CD1c-positive myeloid dendritic cell (primary cell): Measurements from ENCODE around the gene TUB.
A peak's percentile ranks its signal among the peaks of the same experiment; 100 is the strongest.

Experiments
- DNase-seq: peaks from one replicate; pipeline ENCODE4 v3.0.0-alpha.2; 2016; ENCODE audit errors: extremely low spot score

Gene TUB

DNA sequence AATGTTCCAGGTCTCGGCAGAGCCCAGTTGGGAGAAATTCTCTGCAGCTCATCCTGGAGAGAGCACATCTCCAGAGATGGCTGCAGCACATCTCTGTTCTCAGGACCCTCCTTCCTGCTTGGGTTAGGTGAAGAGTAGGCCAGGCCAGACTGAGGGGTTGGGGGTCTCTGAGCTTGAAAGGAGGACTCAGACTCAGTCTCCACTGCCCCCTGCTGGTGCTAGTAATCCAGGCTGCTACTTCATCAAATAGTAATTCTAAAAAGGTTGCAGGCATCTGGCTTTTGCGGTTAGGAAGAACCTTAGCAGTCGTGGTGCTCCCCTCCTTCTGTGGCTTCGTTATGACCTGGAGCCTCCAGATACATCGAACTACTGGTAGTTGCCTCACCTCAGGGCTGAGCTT lies 9.7 kb downstream of the TUB start:
- DNase-seq = no peak

DNA sequence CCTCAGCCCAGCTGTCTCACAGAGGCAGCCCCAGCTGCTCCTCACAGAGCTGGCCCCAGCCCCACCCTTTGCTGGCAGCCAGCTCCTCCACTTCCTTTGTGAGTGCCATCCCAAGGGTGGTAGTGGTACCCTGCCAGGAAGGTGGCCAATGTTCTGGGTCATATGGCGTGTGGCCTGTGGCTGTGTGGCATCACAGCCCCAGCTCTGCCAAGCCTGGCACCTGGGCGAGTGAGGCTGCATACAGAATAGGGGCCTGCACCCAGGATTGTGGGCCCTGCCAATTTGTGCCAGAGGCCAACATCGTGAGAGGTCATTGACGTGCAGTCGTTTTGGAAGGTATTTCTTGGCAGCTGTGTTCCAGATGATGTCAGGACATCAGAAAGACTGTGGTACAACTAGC lies 10.7 kb downstream of the TUB start:
- no peak for DNase-seq

DNA sequence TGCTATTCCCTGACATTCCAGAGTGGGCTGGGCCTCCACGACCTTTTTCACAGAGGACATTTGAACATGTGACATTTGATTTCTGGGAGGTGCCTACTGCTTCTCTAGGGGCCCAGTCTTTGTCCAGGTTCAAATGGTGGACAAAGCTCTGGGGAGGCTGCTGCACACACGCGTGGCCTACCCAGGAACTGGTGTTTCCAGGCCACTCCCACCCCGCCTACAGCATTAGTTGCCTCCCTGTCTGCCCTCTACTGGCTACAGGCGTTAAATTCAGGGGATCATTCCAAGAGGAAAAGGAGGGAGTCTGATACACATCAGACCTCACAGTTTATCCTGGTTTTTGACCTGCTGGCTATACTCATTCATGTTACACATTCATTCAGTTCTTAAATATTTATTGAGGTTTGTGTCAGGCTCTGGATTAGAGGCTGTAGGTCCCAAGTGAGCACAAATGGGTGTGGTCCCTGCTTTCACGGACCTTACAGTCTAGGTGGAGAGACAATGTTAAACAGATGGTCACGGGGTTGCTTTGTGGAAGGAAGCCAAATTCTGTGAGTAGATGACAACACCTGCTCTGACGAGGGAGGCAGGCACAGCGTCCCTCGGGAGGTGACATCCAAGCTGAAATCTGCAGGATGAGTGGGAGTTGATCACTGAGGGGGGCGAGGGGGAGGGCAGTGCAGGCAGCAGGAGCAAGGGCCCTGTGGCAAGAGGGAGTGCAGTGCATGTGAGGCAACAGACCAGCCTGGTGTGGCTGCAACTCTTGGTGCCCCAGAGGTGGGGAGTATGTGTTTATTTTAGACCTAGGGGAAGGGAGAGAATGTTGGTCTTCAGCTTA lies 11.8 kb downstream of the TUB start:
- peak; percentile 69 for DNase-seq

DNA sequence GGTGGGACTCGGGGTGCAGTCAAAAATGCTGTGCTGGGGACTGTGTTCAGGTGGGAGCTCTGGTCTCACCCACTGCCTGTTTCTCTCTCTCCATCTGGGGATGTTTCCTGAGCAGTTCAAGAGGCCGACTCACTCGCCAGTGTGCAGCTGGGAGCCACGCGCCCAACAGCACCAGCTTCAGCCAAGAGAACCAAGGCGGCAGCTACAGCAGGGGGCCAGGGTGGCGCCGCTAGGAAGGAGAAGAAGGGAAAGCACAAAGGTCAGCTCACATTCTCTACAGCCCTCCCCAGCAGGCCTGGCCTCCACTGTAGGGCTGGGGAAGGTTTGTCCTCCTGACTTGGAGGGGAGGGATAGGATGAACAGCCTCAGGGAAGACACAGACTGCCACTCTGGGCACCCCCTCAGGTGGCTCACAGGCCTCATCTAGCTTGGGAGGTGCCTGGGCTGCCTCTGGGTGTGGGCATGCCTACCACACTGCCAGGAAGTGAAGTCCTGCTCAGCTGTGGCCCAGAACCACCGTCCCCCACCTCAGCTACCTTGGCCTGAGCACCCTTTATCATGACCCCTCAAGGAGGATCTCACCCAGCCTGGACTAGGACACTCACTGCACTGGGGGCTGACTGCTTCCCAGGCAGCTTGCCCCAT lies 13.0 kb downstream of the TUB start:
- DNase-seq = no peak

DNA sequence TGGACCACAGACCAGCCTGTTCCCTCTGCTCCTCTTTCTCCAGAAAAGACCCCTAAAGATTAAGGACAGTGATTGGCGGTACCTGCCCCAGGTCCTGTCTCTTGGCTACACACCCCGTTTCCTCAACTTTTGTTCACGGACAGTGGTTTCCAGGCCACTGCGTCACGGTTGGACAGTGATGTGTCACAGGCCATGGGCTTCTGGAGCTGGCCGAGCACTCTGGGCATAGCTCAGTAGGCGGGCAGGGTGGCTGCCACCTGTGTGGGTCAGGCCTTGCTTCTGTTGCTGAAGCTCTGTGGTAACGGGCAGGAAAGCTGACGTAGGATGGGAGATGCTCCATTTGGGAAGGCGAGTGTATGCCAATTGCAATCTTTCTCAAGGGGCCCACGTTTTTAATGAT lies 13.6 kb downstream of the TUB start:
- no peak for DNase-seq

DNA sequence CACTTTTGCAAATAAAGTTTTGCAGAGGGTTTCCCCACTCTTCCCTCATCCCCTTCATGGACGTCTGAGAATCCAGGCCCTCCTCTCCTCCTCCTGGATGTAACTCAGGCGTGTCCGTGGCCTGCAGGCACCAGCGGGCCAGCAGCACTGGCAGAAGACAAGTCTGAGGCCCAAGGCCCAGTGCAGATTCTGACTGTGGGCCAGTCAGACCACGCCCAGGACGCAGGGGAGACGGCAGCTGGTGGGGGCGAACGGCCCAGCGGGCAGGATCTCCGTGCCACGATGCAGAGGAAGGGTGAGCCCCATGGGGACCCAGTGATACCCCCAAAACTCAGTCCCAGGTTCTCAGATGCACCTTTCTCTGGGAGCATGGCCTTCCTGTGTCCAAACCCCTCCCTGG lies 14.4 kb downstream of the TUB start:
- DNase-seq = no peak

DNA sequence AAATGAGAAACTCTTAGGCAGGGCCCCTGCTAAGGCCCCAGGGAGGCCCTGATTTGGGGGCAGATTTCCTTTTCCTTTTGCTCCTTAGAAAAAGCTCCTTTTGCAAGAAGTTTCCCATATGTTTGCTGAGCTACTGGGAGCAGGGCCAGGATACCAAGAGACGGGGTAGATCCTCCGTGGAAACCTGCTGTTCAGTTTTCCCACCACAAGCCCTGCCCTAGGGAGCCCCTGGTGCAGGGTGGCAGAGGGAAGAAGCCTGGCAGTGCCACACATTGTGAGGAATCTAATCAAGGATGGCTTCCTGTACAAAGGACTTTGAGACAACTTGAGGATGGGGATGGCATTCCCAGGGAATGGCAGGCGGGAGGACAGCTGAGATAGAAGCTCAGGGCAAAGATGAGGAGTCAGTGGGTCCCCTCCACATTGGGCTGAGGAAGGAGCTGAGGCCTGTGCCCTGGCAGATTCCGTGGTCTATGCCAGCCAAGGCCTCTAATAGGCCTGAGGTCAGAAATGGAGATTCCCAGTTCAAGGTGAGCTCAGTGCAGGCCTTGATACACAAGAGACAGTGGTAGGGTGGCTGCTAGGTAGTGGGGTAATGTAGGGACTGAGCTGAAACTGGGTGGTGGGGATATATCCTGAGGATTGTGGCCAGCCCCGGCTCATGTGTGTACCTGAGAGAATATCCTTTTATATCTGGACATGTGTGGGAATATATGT lies 15.0 kb downstream of the TUB start:
- DNase-seq = no peak

DNA sequence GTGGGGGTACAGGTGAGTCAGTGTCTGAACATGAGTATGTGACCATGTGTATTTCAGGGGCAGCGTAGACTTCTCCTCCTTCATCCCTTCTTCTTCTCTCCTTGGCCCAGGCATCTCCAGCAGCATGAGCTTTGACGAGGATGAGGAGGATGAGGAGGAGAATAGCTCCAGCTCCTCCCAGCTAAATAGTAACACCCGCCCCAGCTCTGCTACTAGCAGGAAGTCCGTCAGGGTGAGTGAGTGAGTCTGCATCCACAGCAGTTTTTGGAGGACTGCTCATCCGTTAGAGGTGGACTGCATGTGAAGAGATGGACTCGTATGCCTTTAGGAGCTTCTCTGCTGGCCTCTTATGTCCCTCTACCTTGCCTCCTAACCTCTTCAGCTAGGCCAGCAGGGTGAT lies 15.6 kb downstream of the TUB start:
- DNase-seq = no peak

DNA sequence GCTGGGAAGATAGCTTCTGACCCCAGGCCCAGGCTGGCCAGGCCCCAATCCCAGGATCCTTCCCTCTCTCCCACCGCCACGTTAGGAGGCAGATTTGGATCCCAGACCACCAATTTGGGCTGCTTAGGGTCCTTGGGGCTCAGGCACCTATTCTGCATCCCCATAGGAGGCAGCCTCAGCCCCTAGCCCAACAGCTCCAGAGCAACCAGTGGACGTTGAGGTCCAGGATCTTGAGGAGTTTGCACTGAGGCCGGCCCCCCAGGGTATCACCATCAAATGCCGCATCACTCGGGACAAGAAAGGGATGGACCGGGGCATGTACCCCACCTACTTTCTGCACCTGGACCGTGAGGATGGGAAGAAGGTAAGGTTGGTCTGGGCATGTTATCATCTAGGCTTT lies 16.1 kb downstream of the TUB start:
- no peak for DNase-seq

DNA sequence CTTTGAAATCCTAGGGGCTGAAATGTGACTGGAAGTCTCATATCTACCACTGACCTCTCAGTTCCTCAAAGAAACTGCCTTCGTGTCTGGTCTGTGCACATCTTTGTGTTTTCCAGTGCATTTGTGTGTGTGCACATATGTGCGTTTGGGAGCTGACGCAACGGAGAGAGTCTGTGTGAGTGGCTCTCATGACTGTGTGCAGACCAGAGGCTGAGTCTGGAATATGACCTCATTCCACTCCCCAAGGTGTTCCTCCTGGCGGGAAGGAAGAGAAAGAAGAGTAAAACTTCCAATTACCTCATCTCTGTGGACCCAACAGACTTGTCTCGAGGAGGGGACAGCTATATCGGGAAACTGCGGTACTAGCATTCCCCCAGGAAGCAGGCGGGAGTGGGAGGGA lies 16.5 kb downstream of the TUB start:
- no peak for DNase-seq

DNA sequence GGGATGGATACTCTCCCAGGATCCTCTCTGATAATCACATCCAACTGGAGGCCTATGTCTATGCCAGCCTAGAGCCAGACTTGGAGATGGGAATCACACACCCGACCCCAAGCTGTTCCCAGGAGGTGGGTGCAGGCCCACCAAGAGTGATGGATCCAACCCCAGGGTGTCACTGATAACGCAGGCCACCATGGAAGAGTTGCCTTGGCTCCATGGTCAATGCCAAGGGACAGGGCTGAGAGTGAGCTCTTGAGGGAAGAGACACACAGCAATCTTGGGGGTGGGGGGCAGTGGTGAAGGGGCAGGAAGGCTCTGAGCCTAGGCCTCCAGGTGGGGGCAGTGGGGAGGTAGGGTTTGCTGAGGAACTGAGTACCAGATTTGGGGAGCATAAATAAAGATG lies 16.9 kb downstream of the TUB start:
- DNase-seq = no peak

DNA sequence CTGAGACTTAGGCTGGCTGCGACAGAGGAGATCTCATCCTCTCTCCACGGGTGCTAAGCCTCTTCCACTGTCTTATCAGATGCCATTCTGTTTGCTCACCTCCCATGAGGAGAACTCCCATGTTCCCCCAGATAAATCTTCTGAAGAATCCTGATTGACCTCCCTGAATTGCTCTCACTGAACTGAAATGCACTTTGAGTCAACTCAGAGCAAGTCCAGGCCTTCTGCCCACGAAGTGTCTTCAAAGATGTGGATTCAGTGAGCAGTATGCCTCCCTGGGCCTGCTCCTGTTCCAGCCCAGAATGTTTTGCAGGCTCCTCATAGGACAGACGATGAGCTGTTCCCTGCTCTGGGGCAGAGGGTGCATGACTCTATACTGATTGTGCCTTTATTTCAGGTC lies 17.4 kb downstream of the TUB start:
- DNase-seq = no peak

DNA sequence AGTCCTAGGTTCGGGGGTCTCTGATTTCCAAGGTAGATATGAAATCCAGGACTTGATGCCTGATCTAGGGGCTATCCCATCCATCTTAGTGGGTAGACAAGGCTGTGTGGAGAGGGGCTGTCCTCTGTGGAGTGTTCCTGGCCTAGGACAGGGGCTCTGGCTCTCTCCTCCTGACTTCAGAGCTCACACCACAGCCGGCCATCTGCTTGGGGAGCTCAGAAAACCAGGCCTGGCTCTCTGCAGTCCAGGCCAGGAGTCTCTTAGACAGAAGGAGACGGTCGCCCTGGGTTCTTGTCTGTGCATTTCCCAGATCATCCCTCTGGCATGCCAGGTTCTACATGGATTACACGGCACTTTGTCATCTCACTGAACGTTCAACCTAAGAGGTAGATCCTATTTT lies 17.9 kb downstream of the TUB start:
- no peak for DNase-seq

DNA sequence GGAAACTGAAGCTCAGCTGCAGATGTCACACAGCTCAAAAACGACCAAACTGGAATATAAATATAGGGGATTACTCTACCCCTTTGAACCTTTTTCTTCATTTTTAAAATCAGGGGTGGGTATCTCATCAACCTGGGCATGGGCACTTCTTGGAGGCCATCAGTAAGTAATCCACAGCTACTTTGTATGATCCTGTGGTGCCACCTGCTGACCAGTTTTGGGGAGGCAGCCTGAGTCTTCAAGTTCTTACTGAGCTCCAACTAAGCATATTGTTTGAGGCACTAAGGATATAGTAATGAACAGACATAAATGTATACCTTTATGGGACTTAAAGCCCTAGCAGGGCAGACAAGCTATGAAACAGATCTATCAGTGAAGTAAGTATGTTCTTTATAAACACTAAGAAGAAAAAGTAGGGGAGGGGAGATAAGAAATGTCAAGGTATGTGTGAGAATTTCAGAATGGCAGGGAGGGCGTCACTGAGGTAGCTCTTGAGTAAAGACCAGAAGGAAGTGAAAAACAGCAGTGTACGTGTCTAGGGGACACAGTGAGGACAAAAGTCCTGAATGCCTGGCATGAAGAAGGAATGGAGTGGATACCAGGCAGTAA lies 18.4 kb downstream of the TUB start:
- DNase-seq = peak; percentile 73

DNA sequence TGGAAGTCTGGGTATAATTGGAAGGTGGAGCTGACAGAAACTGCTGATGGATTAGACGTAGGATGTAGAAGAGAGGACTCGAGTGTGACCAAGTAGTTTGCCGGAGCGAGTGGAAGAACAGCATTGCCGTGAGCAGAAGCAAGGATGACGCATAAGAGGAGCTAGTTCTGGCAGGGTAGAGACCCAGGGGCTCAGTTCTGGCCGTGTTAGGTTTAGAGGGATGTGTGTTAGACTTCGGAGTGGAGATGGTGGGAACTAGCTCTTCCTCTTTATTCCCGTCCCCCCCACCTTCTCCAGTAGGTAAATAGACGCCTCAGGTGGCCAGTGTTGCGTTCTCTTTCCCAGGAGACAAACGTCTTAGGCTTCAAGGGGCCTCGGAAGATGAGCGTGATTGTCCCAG lies 19.1 kb downstream of the TUB start:
- no peak for DNase-seq

DNA sequence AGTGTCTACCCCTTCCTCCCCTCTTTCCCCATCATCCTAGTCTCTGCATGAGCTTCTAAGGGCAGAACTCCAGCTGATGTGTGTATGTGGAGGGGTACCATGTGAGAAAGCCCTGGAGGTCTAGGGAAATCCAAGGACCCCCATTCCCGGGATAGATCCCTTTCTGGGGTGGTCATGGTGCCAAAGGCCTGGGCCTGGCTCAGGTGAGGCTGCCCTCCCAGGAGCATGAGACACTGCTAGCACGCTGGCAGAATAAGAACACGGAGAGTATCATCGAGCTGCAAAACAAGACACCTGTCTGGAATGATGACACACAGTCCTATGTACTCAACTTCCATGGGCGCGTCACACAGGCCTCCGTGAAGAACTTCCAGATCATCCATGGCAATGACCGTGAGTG lies 19.6 kb downstream of the TUB start:
- DNase-seq = no peak

DNA sequence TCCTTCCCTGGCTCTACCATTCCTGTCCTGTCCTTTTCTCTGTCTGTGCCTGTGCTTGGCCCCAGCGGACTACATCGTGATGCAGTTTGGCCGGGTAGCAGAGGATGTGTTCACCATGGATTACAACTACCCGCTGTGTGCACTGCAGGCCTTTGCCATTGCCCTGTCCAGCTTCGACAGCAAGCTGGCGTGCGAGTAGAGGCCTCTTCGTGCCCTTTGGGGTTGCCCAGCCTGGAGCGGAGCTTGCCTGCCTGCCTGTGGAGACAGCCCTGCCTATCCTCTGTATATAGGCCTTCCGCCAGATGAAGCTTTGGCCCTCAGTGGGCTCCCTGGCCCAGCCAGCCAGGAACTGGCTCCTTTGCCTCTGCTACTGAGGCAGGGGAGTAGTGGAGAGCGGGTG lies 20.4 kb downstream of the TUB start:
- DNase-seq = no peak

DNA sequence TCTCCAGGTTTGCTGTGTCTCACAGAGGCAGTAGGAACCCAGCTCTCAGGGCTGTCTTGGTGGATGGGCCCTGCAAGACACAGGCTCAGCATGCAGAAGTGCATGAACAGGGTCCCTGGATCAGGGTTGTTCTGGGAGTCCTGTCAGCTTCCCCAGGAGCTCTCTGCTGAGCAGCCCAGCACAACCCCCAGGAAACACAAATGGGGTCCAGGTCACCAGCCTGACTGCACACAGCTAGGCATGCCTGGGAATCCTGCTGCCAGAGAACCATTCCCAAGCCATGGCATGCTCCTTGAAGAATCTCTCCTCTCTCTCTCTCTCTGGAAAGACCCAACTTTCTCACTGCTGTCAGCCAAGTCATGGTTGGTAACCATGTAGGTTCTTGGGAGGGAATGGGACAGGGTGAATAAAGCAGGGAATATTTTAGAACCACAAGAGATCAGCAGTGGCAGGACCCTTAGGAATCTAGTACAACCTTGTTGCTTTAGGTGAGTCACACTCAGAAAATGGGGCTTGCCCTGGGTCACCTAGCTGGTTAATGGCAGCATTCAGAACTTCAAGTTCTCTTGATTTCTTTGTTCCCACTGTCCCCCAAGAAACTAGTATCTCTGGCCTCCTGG lies 21.4 kb downstream of the TUB start:
- DNase-seq = no peak

DNA sequence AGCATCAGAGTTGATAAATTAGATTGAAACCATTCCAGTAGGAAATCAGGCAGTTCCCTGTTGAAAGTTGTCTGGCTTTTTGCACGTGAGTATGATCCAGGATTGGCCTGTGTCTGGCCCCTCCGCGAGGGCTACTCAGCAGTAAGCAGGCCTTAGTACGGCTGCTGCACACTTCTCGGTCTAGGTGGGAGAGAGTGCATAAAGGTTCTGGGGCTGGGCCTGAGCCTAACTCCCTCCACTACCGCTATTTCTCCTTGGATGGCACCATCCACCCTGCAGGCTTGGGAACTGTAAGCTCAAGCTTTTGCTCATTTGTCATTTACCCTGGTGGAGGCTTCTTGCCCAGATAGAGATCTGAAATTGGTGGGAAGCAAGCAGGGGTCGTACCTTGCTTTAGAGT lies 22.0 kb downstream of the TUB start:
- no peak for DNase-seq

DNA sequence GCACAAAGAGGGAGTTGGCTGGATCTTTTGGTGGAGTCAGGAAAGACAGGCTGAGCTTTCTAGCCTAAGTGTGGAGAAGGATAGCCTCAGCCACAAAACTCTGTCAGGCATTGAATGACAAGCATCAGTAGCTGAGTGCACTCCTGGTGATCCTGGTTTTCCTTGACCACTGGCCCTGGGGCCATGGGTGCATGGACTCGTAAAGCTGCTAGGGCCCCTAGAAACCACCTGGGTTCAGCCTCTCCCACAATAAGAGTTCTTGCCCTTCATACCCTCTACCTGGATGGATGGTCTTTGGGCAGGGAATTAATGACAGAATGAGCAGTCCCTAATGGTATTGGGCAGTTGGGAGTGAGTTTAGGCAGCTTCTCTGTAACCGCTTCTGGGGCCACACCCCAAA lies 22.9 kb downstream of the TUB start:
- DNase-seq = no peak

DNA sequence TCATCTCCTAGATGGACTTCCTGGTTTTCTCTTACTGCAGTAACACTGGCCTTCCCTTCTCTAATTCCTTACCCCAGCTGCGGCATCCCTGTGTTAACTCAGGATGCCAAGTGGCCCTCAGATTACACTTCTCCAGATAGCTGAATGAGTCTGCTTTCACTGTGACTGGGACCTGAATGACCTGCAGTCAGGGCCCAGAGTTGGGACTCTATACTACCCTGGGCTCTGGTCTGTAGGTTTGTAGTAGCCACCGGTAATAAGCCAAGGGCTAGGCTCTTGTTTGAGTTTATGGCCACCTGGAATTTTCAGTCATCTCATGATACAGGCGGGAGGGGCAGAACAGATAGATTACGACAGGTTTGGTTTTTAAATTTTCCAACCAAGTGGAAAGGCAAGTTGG lies 24.1 kb downstream of the TUB start:
- no peak for DNase-seq

DNA sequence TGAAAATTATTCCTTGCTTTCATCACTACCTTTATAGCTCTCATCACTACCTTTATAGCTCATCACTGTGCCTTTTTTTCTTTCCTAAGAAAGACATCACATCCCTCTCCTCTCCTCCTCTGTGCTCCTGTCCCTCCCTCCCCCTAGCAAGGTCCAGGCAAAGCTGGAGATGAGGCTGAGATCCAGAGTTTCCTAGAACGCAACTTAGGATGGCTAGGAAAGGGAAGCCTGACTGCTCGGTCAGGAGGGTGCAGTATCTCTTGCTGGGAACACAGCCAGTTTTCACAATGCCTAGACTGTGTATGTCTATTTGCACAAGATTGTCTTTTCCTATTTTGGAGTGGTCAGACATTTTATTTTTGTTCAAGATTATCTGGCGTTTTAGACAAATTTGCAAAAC lies 24.7 kb downstream of the TUB start:
- DNase-seq = no peak
